CD4-positive, alpha-beta T cell treated with Interleukin-1 beta for 1 hour (primary cell): ENCODE results near the gene DNAJB2.
"Not testable (repeated sequence)": the region's sequence is repeated elsewhere in the genome, so short reads cannot be mapped to it uniquely, and the experiment has no call there.

Source experiments
- DNase-seq, 2 donors: peaks; one replicate each; pipeline ENCODE4 v3.0.0-alpha.2; 2020 to 2022

DNAJB2 gene

DNA sequence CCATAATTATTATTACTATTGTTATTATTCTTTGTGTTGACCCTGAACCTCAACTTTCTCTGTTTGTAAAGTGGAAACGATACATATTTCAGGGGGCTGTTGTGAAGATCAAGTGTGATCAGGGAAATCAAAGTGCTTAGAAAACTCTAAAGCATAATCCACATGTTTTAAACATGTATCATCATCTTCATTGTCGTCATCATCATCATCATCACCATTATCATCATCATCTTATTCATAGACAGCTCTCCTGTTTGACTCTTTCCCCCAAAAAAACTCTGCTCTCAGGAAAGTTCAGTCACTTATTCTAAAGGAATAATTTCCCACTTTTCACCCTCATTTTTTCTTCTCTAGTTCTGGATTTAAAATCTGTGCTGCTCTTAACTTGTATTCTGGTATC, 25.1 kb downstream of the DNAJB2 start:
- DNase-seq = no peak

DNA sequence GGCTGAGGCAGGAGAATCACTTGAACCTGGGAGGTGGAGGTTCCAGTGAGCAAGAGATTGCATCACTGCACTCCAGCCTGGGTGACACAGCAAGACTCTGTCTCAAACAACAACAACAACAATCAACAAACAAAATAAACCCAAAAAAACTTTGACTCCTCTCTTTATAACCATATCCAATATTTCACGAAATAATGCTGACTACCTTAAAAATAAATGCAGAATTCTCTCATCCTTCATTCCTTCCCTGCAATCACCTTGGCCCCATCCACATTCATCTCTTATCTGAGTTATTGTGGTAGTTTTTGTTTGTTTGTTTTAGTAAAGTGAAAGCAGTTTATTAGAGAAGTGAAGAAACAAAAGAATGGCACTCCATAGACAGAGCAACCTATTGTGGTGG, 26.9 kb downstream of the DNAJB2 start:
- no peak for DNase-seq

GRCh38 chr2:219308142-219309101, 29.3 kb downstream of the DNAJB2 start:
- peak; percentile 49 to 62 for DNase-seq

GRCh38 chr2:219309278-219309677, 30.1 kb downstream of the DNAJB2 start, which contains the start of gene PTPRN:
PTPRN (minus strand) TSS chr2:219309401; CDS start chr2:219309332, 69 bp downstream.
- no peak for DNase-seq

- DNase-seq = not testable (repeated sequence)
Observed at GRCh38 chr2:219312683-219313263, 33.6 kb downstream of the DNAJB2 start.

GRCh38 chr2:219314804-219315468, 35.8 kb downstream of the DNAJB2 start:
- no peak for DNase-seq

- no peak for DNase-seq
Observed at GRCh38 chr2:219323434-219323833, 44.3 kb downstream of the DNAJB2 start.

GRCh38 chr2:219325136-219325535, 46.0 kb downstream of the DNAJB2 start:
- DNase-seq = no peak

DNA sequence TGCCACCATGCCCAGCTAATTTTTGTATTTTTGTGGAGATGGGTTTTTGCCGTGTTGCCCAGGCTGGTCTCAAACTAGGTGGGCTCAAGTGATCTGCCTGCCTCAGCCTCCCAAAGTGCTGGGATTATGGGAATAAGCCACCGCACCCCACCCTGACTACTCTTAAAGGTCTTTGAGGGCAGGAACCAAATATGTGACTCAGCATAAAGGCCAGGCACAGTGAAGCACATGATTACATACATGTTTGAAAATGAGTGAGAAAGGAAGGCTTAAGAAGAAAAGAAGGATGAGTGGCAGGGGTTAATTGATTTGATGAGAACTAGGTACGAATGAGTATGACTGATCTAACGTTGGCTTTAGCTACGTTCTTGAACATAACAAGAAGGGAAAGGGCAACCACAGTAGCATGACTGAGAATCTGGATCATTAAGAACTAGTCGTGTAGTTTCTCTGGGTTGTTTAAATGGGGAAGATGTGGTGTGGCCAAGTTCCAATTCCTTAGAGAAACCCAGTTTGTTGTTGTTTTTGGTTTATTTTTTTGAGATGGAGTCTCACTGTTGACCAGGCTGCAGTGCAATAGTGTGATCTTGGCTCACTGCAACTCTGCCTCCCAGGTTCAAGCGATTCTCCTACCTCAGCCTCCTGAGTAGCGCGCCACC, 46.6 kb downstream of the DNAJB2 start:
- no peak for DNase-seq

- DNase-seq = no peak
Observed at GRCh38 chr2:219327719-219328118, 48.6 kb downstream of the DNAJB2 start.

- no peak for DNase-seq
Observed at GRCh38 chr2:219331560-219332213, 52.5 kb downstream of the DNAJB2 start.

DNA sequence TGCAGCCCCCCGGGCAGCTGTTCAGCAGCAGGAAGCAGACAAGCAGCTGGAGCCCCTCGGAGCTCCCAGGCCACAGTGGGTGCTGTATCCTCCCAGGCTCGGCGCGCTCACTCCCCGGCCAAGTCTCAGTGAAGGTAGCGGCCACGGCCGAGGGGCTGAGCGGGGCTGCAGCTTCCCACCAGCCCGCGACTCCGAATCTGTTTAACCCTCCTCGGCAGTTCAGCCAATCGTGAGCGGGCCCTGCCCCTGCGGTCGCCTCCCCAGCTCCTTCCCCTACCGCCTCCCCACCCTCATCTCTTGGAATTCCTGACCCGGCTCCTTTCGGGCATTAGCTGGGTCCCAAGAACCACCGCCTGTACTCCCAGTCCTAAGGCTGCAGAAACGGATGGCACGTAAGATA, 53.4 kb downstream of the DNAJB2 start, which contains the start of gene RESP18:
Gene RESP18 (minus strand): TSS at position 203 of the 400 bp plus-strand sequence.
- DNase-seq = no peak

GRCh38 chr2:219334076-219334475, 54.9 kb downstream of the DNAJB2 start:
- DNase-seq = no peak

GRCh38 chr2:219335373-219335786, 56.2 kb downstream of the DNAJB2 start:
- DNase-seq = no peak
